K562 (cell line): ENCODE measurements around the gene GPR3. TPM values are rescaled to one million over a fixed set of nuclear protein-coding genes. Genes with fewer than 3 reads are reported as not detected.
A peak's percentile ranks its signal among the peaks of the same experiment; 100 is the strongest.

Source experiments
- ATF1 ChIP-seq, 2 experiments: fragments of 450-650 bp in 1 of 2; IDR thresholded peaks; 2 replicates each; pipeline ENCODE4 v1.6.1; 2016; ENCODE audit warnings: missing compliant biosample characterization in 1 of 2, missing genetic modification characterization in 1 of 2
- HNRNPK ChIP-seq: fragments of 200-400 bp; formaldehyde crosslinking; IDR thresholded peaks from one replicate; pipeline ENCODE4 v1.6.1; 2018; ENCODE audit warnings: mild to moderate bottlenecking, low read depth, low read length; ENCODE audit not compliant: poor library complexity, severe bottlenecking
- NFIC ChIP-seq: fragments of 450-650 bp; IDR thresholded peaks from 2 replicates; pipeline ENCODE4 v1.6.1; 2017; ENCODE audit warnings: mild to moderate bottlenecking, inconsistent platforms
- RAD21 ChIP-seq, 2 experiments: fragments of 250-450 bp in 1 of 2; fragments of 450-650 bp in 1 of 2; sonication (Bioruptor Pico) in 1 of 2; formaldehyde crosslinking in 1 of 2; IDR thresholded peaks in 1 of 2; conservative IDR thresholded peaks in 1 of 2; 2 replicates each; pipeline versions ENCODE4 v1.4.0 to v1.8.0; 2020 to 2022; ENCODE audit warnings: mild to moderate bottlenecking in 2 of 2, moderate library complexity in 1 of 2
- ZBTB7A ChIP-seq: IDR thresholded peaks from 2 replicates; pipeline ENCODE4 v1.6.1; 2011; ENCODE audit warnings: low read depth, mild to moderate bottlenecking, low read length, moderate library complexity, borderline replicate concordance; ENCODE audit not compliant: control insufficient read depth
- polyA plus RNA-seq, 8 experiments: library from polyadenylated mRNA; depleted of rRNA in 4 of 8; stranded (reverse) in 5 of 8; unstranded in 3 of 8; fragments of >200 nt; fragmentation: Nextera tagmentation in 2 of 8; fragmentation: Illumina TruSeq in 1 of 8; extraction: Ambion mirVana in 2 of 8; extraction: Trizol in 1 of 8; gene quantifications; 2 replicates each; pipeline versions ENCODE4 v1.2.1 to v1.2.3, GENCODE V29; 2011 to 2014; ENCODE audit warnings: inconsistent platforms in 1 of 8, missing spikeins in 1 of 8
- total RNA-seq, 7 experiments: library from RNA; depleted of rRNA in 6 of 7; stranded (reverse); fragments of >200 nt in 6 of 7; fragmentation: Illumina TruSeq in 2 of 7; extraction: Trizol in 2 of 7; gene quantifications; 2 replicates each; pipeline versions ENCODE4 v1.2.1 to v1.2.3, GENCODE V29; 2011 to 2021; ENCODE audit warnings: low replicate concordance in 1 of 7
- TF ChIP-seq, protein P1 (sequence below): sonication (generic); formaldehyde crosslinking; IDR thresholded peaks from 2 replicates; pipeline ENCODE4 v1.8.0; 2023; ENCODE audit warnings: missing genetic modification reagents, mild to moderate bottlenecking, borderline replicate concordance
- TF ChIP-seq, protein P2 (sequence below): fragments of 250-450 bp; sonication (Bioruptor Pico); IDR thresholded peaks from 2 replicates; pipeline ENCODE4 v1.4.0; 2020
- TF ChIP-seq, protein P3 (sequence below): sonication (generic); formaldehyde crosslinking; IDR thresholded peaks from 2 replicates; pipeline ENCODE4 v1.8.1; 2023; ENCODE audit warnings: mild to moderate bottlenecking, missing genetic modification reagents

Gene GPR3
- total and polyA plus RNA-seq, 9 of the 15 experiments (the other 6 are each of a cell fraction or from before 2014, with no cell fraction given) = 0.24 to 11.5 (median 3.7) TPM

- TF ChIP-seq, protein P1, sequence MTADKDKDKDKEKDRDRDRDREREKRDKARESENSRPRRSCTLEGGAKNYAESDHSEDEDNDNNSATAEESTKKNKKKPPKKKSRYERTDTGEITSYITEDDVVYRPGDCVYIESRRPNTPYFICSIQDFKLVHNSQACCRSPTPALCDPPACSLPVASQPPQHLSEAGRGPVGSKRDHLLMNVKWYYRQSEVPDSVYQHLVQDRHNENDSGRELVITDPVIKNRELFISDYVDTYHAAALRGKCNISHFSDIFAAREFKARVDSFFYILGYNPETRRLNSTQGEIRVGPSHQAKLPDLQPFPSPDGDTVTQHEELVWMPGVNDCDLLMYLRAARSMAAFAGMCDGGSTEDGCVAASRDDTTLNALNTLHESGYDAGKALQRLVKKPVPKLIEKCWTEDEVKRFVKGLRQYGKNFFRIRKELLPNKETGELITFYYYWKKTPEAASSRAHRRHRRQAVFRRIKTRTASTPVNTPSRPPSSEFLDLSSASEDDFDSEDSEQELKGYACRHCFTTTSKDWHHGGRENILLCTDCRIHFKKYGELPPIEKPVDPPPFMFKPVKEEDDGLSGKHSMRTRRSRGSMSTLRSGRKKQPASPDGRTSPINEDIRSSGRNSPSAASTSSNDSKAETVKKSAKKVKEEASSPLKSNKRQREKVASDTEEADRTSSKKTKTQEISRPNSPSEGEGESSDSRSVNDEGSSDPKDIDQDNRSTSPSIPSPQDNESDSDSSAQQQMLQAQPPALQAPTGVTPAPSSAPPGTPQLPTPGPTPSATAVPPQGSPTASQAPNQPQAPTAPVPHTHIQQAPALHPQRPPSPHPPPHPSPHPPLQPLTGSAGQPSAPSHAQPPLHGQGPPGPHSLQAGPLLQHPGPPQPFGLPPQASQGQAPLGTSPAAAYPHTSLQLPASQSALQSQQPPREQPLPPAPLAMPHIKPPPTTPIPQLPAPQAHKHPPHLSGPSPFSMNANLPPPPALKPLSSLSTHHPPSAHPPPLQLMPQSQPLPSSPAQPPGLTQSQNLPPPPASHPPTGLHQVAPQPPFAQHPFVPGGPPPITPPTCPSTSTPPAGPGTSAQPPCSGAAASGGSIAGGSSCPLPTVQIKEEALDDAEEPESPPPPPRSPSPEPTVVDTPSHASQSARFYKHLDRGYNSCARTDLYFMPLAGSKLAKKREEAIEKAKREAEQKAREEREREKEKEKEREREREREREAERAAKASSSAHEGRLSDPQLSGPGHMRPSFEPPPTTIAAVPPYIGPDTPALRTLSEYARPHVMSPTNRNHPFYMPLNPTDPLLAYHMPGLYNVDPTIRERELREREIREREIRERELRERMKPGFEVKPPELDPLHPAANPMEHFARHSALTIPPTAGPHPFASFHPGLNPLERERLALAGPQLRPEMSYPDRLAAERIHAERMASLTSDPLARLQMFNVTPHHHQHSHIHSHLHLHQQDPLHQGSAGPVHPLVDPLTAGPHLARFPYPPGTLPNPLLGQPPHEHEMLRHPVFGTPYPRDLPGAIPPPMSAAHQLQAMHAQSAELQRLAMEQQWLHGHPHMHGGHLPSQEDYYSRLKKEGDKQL (CRISPR knock-in tag) = peak; percentile 64; the same call in 1 of the 2 replicates
- TF ChIP-seq HNRNPK (no peak), ZBTB7A (0 out of 2 replicates have a peak, but pooled peaks have one; percentile 35), NFIC (peak; percentile 39; the same call in 1 of the 2 replicates), RAD21 (CRISPR knock-in tag; conservative IDR thresholded peaks at IDR 0.05 in 1 of 2, IDR thresholded peaks at IDR 0.05 in 1 of 2) (peak in 1 of 2 experiments; percentile 36; a peak in 1 of 4 replicates), ATF1 (CRISPR knock-in tag; IDR thresholded peaks at IDR 0.05) (no peak), ATF1 (tag; IDR thresholded peaks at IDR 0.05) (peak; percentile 90)
- TF ChIP-seq, protein P2, sequence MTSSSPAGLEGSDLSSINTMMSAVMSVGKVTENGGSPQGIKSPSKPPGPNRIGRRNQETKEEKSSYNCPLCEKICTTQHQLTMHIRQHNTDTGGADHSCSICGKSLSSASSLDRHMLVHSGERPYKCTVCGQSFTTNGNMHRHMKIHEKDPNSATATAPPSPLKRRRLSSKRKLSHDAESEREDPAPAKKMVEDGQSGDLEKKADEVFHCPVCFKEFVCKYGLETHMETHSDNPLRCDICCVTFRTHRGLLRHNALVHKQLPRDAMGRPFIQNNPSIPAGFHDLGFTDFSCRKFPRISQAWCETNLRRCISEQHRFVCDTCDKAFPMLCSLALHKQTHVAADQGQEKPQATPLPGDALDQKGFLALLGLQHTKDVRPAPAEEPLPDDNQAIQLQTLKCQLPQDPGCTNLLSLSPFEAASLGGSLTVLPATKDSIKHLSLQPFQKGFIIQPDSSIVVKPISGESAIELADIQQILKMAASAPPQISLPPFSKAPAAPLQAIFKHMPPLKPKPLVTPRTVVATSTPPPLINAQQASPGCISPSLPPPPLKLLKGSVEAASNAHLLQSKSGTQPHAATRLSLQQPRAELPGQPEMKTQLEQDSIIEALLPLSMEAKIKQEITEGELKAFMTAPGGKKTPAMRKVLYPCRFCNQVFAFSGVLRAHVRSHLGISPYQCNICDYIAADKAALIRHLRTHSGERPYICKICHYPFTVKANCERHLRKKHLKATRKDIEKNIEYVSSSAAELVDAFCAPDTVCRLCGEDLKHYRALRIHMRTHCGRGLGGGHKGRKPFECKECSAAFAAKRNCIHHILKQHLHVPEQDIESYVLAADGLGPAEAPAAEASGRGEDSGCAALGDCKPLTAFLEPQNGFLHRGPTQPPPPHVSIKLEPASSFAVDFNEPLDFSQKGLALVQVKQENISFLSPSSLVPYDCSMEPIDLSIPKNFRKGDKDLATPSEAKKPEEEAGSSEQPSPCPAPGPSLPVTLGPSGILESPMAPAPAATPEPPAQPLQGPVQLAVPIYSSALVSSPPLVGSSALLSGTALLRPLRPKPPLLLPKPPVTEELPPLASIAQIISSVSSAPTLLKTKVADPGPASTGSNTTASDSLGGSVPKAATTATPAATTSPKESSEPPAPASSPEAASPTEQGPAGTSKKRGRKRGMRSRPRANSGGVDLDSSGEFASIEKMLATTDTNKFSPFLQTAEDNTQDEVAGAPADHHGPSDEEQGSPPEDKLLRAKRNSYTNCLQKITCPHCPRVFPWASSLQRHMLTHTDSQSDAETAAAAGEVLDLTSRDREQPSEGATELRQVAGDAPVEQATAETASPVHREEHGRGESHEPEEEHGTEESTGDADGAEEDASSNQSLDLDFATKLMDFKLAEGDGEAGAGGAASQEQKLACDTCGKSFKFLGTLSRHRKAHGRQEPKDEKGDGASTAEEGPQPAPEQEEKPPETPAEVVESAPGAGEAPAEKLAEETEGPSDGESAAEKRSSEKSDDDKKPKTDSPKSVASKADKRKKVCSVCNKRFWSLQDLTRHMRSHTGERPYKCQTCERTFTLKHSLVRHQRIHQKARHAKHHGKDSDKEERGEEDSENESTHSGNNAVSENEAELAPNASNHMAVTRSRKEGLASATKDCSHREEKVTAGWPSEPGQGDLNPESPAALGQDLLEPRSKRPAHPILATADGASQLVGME = peak; percentile 62; the same call in 1 of the 2 replicates
- TF ChIP-seq, protein P3, sequence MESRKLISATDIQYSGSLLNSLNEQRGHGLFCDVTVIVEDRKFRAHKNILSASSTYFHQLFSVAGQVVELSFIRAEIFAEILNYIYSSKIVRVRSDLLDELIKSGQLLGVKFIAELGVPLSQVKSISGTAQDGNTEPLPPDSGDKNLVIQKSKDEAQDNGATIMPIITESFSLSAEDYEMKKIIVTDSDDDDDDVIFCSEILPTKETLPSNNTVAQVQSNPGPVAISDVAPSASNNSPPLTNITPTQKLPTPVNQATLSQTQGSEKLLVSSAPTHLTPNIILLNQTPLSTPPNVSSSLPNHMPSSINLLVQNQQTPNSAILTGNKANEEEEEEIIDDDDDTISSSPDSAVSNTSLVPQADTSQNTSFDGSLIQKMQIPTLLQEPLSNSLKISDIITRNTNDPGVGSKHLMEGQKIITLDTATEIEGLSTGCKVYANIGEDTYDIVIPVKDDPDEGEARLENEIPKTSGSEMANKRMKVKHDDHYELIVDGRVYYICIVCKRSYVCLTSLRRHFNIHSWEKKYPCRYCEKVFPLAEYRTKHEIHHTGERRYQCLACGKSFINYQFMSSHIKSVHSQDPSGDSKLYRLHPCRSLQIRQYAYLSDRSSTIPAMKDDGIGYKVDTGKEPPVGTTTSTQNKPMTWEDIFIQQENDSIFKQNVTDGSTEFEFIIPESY (CRISPR knock-in tag) = no peak
These were observed 585 bp downstream of the GPR3 start (continued) for GRCh38 chr1:27392778-27393635.
